ENCODE data around the gene CDC123.

GRCh38 chr10:12299222-12299965 is 103.4 kb downstream of the CDC123 start:
- TF ChIP-seq EZH2 (IDR thresholded peaks at IDR 0.05; ENCODE audit: low read depth, unreplicated experiment) (no peak), CTCF (conservative IDR thresholded peaks at IDR 0.05; ENCODE audit: low read depth in 2 of 2) (no peak), CREB1 (CRISPR knock-in tag; IDR thresholded peaks at IDR 0.05; ENCODE audit: low read depth) (no peak)

Measured in GM23338 (cell line).